GM19397 (cell line): ENCODE results near the gene NELFE.
"Not testable (repeated sequence)": the region's sequence is repeated elsewhere in the genome, so short reads cannot be mapped to it uniquely, and the experiment has no call there.

ENCODE experiments used
- ATAC-seq: cut with Tn5 transposase; IDR thresholded peaks from one replicate; pipeline ENCODE4 v1.9.1; 2021; ENCODE audit warnings: mild to moderate bottlenecking, moderate library complexity; ENCODE audit not compliant: unreplicated experiment

NELFE gene

GRCh38 chr6:31958741-31959739 lies at the start of gene NELFE, which contains the start of gene SKIC2:
NELFE (minus strand) TSS chr6:31958971; CDS start chr6:31958446, 525 bp downstream.
SKIC2 (plus strand) TSS chr6:31959175; CDS start chr6:31959193, 18 bp downstream.
- ATAC-seq, result peak; percentile 96

DNA sequence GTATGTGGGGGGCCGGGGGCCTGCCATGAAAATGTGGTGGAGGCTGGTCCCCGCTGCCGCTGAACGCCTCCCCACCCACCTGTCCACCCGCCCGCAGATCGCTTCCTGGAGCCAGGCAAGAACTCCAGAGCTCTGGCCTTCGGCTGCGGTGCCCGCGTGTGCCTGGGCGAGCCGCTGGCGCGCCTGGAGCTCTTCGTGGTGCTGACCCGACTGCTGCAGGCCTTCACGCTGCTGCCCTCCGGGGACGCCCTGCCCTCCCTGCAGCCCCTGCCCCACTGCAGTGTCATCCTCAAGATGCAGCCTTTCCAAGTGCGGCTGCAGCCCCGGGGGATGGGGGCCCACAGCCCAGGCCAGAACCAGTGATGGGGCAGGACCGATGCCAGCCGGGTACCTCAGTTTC lies 49.3 kb upstream of the NELFE start:
- not testable (repeated sequence) for ATAC-seq

- ATAC-seq, result not testable (repeated sequence)
Measured at GRCh38 chr6:32007086-32007485, 48.3 kb upstream of the NELFE start.

DNA sequence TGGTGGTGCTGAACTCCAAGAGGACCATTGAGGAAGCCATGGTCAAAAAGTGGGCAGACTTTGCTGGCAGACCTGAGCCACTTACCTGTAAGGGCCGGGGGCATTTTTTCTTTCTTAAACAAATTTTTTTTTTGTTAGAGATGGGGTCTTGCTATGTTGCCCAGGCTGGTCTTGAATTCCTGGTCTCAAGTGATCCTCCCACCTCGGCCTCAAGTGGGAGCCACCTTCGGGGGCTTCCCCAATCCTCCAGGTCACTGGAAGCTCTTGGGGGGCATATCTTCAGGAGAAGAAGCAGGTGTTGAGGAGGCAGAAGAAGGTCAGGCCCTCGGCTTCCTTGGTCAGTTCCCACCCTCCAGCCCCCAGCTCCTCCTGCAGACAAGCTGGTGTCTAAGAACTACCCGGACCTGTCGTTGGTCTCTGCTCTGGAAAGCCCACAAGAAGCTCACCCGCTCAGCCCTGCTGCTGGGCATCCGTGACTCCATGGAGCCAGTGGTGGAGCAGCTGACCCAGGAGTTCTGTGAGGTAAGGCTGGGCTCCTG lies 47.3 kb upstream of the NELFE start:
- ATAC-seq, result not testable (repeated sequence)

GRCh38 chr6:32005538-32005880 lies 46.7 kb upstream of the NELFE start:
- not testable (repeated sequence) for ATAC-seq

DNA sequence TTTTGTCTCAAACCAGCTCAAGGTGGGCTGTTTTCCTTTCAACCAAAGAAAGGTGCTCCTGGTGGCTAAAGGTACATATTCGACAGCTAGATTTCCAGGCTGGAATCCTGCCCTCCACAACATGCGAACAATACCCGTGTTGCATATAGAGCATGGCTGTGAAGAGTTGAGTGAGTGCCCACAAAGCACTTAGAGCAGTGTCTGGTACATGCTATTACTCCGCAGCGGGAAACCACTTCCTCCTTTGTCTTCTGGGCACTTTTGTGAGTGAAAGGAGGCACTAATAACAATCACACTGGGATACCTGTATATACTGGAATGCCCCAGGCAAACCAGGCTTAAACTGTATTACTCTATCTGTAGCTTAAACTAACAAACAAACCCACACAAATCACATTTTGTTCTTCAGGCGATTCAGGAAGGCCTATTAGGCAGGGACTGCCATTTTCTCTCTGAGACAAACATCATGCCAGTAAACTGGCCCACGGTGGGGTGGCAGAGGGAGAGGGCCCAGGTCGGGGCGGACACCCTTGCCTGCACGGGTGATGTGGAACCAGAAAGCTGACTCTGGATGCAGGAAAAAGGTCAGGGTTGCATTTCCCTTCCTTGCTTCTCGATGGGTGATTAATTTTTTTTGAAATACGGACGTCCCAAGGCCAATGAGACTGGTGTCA lies 46.2 kb upstream of the NELFE start:
- ATAC-seq, result not testable (repeated sequence)

- ATAC-seq, result not testable (repeated sequence)
Measured at GRCh38 chr6:32004393-32004792, 45.6 kb upstream of the NELFE start.

GRCh38 chr6:32003301-32003700 lies 44.5 kb upstream of the NELFE start:
- not testable (repeated sequence) for ATAC-seq

DNA sequence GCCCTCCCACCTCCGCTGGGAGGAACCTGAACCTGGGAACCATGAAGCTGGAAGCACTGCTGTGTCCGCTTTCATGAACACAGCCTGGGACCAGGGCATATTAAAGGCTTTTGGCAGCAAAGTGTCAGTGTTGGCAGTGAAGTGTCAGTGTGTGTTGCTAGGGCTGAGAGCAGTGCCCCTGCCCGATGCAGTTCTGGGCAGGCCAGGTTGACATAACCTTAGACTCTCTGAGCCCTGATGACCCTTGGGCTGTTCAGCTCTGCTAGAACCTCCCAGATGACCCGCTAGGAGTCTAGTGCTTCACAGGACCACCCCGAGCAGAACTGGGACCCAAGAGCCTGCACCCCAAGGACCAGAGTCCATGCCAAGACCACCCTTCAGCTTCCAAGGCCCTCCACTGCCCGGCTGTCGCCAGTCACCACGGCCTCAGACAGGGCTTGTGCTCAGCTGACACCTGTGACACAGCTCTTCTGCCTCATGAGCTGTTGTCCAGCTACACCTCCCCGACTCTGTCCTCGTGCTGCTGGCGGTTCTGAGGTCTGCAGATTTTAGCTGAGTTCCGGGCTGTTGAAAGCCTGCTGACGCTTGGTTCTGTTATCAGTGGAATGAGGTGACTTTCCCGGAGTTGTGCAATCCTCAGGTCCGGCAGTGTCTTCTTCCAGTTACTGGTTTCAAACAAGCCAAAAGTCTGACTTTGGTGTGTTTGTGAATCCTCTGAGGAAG lies 43.9 kb upstream of the NELFE start:
- ATAC-seq, result not testable (repeated sequence)

DNA sequence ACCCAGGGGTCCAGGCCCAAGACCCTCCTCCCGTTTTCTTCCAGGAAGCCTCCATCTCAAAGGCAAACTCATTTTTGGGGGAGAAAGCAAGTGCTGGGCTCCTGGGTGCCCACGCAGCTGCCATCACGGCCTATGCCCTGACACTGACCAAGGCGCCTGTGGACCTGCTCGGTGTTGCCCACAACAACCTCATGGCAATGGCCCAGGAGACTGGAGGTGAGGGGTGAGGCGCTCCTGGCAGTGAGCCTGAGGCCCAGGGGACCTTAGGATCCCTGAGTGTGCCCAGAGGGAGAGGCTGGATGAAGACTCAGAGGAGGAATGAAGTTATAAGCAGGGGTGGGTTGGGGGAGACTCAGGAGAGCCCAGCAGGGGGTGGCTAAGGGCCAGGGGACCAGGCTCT lies 37.6 kb upstream of the NELFE start:
- not testable (repeated sequence) for ATAC-seq

DNA sequence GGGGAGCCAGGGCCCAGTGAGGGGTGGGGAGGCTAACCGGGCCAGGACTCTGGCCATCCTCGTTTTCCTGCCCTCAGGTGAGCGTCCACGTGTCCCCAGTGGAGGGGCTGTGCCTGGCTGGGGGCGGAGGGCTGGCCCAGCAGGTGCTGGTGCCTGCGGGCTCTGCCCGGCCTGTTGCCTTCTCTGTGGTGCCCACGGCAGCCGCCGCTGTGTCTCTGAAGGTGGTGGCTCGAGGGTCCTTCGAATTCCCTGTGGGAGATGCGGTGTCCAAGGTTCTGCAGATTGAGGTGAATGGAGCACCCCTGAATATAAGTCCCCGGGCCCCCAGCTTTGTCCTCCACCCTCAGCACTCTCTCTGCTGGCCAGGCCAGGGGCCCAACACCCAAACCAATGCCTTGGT lies 35.6 kb upstream of the NELFE start:
- ATAC-seq, result not testable (repeated sequence)

- ATAC-seq, result not testable (repeated sequence)
Measured at GRCh38 chr6:31989363-31989762, 30.6 kb upstream of the NELFE start.

DNA sequence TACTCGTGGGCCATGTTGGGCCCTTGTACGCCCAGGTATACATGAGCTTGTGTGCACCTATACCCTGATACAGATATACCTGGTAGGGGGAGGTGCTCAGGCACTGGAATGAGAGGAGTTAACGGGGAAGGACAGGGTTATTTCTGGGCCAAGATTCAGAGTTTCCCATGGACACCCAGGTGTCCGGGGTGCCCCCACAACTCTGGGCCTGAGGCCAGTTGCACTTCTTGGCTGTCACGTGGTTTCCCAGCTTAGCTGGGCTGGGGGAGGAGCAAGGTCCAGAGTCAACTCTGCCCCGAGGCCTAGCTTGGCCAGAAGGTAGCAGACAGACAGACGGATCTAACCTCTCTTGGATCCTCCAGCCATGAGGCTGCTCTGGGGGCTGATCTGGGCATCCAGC lies 23.0 kb upstream of the NELFE start, which contains the start of gene C4A:
Gene C4A (plus strand): TSS at position 314 of the 400 bp plus-strand sequence. CDS start 51 bp downstream, at position 365.
- ATAC-seq, result not testable (repeated sequence)

DNA sequence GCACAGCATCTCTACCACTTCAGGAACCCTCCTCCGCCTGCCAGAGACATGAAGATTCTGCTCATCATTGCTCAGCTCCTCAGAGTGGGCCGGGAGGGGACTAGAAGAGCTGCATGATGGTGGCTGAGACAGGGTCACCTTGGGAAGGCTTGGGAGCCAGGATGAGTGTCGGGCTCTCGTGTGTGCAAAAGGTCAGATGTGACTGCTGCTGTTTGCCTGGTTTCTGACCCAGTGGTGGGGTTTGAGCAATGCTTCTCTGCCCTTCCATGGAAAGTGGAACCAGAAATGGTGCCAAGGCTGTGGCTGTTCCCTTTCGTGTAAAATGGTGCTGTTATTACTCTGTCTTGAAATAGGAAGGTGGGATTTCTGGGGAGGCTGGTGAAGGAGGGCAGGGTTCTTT lies 22.2 kb upstream of the NELFE start:
- not testable (repeated sequence) for ATAC-seq

GRCh38 chr6:31980195-31980876 lies 21.6 kb upstream of the NELFE start:
- ATAC-seq, result not testable (repeated sequence)

GRCh38 chr6:31979238-31979898 lies 20.6 kb upstream of the NELFE start:
- ATAC-seq, result no peak

DNA sequence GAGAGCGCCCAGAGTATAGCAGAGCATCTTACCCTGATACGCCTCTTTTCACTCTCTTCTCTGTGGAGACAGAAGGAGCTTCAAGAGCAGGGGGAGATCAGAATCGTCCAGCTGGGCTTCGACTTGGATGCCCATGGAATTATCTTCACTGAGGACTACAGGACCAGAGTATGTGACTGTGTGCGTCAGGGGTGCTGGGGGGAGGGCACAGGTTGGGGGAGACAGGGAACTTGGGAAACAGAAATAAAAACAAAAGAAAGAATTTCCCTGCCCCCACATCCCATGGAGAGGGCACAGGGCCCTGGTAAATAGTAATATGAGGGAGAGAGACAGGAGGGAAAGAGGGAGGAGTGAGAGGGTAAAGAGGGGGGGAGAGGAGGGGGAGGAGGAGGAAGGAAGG lies 20.1 kb upstream of the NELFE start:
- no peak for ATAC-seq

DNA sequence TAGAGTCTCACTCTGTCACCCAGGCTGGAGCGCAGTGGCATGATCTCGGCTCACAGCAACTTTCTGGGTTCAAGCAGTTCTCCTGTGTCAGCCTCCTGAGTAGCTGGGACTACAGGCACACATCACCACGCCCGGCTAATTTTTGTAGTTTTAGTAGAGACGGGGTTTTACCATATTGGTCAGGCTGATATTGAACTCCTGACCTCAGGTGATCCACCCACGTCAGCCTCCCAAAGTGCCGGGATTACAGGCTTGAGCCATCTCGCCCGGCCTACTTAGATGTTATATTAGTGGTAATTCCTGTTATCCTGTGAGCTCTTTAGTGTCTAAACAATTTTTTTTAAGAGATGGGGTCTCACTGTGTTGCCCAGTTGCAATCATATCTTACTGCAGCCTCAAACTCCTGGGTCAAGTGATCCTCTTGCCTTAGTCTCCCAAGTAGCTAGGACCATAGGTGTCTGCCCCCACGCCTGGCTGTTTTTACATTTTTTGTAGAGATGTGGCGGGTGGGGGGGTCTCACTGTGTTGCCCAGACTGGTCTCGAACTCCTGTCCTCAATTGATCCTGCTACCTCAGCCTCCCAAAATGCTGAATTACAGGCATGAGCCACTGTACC lies 19.2 kb upstream of the NELFE start:
- ATAC-seq, result no peak

GRCh38 chr6:31976065-31976464 lies 17.3 kb upstream of the NELFE start:
- not testable (repeated sequence) for ATAC-seq
